HG03571 (cell line): ENCODE data around the gene FLAD1.
"Not testable (repeated sequence)": the region's sequence is repeated elsewhere in the genome, so short reads cannot be mapped to it uniquely, and the experiment has no call there.

Experiments used
- ATAC-seq: cut with Tn5 transposase; IDR thresholded peaks from one replicate; pipeline ENCODE4 v1.9.1; 2021; ENCODE audit not compliant: unreplicated experiment

Gene FLAD1

DNA sequence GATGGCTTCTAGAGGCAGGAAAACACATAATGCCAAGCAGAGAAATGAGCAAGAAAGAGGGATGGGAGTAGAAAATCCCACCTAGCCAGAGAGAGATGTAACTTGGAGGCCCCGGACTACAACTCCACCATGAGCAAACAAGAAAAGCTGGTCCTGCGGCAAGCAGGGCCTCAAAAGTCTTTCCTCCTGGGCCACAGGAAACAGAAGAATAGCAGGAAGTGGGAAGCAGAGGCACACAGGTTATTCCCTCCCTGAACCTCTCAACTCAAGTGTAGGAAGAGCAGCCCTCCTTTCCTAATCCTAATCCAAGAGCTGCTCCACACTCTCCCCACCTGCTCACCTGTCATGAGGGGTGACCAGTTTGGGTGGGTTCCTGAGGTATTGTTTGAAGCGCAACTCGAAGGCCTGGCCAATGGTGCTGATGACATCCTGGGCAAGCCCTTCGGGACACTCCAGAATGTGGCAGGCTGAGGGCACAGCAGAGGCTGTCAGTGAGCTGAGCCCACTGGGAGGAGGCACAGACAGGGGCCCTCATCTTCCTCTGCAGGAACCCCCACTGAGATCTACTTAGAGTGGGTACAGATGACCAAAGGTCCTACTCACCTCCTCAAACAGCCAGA, 15.7 kb upstream of the FLAD1 start:
- no peak for ATAC-seq

DNA sequence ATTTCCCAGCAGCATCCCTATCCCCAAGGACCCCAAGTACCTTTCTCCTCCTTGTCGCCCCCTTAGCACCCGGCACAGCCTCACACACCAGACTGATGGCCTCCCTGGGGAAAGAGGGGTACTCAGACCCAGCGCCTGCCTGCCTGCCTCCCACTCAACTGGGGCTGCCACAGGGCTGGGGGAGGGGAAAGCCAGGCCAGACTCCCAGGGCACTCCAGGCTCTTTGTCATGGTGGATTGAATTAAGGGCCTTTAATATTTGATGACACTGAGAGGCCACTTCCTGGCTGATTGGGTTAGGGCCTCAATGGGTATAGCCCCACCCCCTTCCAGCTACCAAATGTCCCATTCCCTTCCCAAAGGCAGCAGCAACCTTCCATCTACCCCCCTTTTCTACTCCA, 14.4 kb upstream of the FLAD1 start:
- no peak for ATAC-seq

DNA sequence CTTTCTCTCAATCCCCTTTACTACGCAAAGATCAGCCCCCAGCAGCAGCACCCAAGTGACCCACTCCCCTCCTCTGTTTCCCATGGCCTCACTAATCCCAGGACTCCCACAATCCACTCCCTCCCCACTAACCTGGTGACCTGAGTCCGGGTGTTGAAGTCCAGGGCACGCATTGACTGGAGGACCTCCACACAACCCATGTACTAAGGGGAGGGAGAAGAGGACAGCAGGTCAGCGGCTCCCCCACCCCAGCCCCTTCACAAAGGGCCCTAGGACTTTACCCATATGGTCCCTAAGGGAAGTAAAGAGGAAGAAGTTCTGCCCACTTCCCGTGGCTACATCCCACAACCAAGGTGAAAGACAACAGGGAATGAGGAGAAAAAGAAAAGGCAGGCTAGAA, 13.9 kb upstream of the FLAD1 start:
- no peak for ATAC-seq

GRCh38 chr1:154969860-154970452, 13.2 kb upstream of the FLAD1 start:
- no peak for ATAC-seq

GRCh38 chr1:154970631-154971340, 12.4 kb upstream of the FLAD1 start, which contains the start of gene SHC1:
SHC1 (minus strand) TSS chr1:154970747; CDS start chr1:154970526, 221 bp downstream.
- ATAC-seq: no peak

GRCh38 chr1:154971341-154971998, 11.7 kb upstream of the FLAD1 start:
- ATAC-seq: no peak

DNA sequence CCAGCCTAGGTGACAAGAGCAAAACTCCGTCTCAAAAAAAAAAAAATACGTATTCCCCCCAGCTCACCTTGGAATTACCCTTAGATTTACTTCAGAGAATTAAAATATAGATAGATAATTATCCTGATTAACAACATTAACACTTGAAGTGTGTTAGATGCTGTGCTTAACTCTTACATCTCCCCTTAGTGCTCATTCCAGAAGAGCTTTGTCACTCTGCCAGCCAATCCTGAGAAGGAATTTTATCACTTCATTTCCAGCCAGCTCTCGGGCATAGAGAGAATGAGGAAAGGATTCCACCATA, 11.0 kb upstream of the FLAD1 start:
- no peak for ATAC-seq

DNA sequence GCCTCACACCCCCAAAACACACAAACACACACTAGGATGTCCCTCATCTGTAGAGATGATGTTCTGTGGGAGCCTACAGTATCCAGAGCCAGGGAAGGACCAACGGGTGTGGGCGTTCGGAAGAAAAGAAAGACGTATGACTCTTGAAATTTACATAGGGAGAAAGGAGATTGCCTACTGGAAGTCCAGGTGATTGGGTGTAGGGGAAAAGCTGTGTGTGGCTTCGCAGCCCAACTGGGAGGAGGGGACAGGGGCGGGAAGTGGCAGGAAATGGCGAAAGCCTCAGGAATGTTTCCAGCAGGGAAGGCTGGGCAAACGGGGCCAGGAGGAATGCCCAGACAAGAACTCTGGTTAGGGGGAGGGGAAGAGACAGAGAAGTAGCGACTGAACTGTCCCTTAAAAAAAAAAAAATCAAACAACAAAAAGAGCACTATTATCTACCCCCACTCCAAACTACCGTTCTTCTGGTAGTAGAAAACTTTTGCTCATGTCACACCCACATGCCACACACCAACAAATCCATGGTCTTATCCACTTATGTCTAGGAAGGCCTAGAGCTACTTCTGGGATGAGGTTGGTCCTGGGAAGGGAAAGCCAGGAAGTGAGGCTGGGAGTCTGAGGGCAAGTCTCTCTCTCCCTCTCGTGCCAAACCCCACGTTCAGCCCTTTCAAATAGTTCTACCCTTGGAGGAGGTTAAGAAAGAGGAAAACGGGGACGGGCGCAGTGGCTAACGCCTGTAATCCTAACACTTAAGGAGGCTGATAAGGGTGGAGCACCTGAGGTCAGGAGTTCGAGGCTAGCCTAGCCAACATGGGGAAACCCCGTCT, 10.4 kb upstream of the FLAD1 start:
- ATAC-seq: no peak

DNA sequence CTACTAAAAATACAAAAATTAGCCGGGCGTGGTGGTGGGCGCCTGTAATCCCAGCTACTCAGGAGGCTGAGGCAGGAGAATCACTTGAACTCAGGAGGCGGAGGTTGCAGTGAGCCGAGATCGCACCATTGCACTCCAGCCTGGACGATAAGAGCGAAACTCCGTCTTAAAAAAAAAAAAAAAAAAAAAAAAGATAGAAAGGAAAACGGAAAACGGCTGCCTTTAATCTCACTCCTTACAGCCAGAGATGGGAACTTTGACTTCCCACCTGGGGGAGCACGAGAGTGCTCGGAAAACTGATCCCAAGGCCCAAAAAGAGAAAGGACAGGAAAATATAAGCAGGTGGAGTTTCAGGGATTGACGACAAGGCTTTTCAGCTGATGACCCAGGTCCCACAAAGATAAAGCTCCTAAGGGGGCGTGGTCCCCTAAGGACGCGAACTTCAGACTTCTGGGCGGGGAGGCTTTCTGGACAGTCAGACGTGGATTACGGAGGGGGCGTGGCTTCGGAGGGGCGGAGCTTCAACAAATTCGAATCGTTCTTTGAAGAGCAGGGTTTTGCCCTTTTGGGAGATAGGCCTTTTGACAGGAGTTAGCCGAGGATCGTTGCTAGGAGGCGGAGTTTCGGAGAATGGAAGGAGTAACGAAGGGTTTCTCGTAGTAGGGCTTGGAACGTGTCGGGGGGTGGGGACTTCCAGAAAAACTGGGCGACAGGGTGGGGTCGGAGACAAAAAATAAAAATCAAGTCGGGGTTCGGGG, 9.6 kb upstream of the FLAD1 start:
- ATAC-seq: no peak

- peak; percentile 68 for ATAC-seq
These were observed 8.9 kb upstream of the FLAD1 start, which contains the start of gene CKS1B for GRCh38 chr1:154974102-154974807. CKS1B (plus strand) TSS chr1:154974681; CDS start chr1:154974746, 65 bp downstream.

DNA sequence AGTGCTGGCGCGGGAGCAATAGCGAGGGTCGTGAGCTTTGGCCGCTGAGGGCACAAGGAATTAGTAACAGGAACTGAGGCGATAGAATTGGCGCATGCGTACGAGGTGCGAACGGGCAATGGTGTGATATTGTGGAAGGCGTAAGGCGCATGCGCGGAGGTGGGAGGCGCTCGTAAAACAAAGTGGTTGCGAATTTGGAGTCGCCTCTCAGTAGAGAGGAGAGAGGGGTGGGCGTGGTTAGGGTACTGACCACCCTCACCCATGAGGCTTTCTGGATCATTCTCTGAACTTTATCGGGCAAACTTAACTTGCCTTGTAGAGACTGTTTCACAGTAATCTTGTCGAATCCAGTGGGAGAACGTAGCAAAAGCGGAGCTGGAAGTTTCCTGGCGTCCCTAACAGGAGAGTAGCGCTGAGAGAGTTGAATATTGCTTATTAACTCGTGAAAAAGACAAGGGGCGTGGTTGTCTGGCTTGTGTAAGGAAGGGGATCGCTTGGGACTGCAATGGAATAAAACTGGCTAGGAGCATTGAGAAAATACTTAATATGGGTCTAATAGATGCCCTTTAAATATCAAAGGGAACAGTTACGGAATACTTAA, 8.2 kb upstream of the FLAD1 start:
- peak; percentile 31 for ATAC-seq

GRCh38 chr1:154975409-154976059, 7.6 kb upstream of the FLAD1 start:
- ATAC-seq: no peak

DNA sequence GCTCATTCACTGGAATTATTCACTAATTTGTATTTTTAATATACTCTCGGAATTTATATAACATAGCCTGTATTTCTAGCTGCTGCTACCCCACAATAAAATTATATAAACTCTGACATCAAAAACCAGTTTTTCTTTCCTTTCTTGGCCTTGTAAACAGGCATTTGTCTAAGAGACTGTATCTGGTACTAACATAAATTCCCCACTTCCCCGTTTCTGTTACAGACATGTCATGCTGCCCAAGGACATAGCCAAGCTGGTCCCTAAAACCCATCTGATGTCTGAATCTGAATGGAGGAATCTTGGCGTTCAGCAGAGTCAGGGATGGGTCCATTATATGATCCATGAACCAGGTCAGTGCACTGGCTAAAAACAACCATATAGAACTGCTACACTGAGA, 5.4 kb upstream of the FLAD1 start:
- ATAC-seq: not testable (repeated sequence)

DNA sequence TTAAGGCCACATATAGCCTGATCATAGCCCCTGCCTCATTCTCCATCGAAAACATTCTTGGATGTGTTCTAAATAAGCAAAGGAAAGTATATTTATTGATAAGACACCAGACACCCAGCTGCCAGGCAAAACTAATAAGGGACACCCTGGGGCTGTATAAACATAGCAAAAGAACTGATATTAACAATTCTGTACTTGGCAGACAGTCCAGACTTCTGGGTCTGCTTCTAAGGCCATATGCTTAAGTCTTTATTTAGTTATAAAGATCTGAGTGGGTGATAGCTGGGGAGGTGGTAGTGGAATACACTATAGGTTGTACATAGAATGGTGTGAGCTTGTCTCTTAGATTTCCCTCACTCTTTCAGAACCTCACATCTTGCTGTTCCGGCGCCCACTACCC, 4.8 kb upstream of the FLAD1 start:
- no peak for ATAC-seq

GRCh38 chr1:154982341-154982740, 803 bp upstream of the FLAD1 start:
- ATAC-seq: no peak

DNA sequence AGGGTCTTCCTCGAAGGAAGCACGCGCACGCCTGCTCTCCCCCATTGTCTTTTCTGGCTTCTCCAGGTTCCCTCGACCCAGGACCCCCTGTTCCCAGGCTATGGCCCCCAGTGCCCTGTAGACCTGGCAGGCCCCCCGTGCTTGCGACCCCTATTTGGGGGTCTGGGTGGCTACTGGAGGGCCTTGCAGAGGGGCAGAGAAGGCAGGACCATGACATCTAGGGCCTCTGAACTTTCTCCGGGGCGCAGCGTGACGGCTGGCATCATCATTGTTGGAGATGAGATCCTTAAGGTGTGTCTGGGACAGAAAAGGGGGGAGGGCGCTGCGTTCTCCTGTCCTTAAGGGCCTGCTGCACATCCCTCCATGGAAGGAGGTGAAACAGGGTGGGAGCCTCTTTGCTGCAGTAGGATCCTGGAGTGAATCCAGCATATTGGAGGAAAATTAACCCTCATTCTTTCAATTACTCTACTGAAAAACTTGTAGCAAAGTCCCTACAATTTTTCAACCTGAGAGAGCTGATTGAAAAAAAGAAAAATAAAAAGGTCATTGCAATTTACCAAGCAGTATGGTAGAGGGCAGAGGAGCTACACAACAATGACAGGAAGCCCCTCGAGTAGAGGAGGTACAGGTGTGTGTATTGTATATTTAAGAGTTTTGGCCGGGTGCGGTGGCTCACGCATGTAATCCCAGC, 777 bp downstream of the FLAD1 start:
- ATAC-seq: no peak

- not testable (repeated sequence) for ATAC-seq
These were observed 3.6 kb downstream of the FLAD1 start for GRCh38 chr1:154986736-154987135.

DNA sequence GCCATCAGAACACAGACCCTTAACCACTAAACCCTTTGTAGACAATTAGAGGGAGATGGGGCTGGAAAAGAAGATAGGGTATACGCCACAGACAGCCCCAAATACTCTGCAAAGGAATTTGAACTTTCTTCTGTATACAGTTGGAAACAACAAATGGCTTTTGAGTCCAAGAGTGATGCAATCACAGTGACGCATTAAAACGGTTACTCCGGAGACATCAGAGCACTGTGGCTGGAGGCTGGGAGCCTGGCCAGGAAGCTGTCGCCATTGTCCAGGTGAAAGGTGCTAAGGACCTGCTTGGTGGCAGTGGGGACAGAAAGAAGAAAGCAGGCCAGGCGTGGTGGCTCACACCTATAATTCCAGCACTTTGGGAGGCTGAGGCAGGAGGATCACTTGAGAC, 4.2 kb downstream of the FLAD1 start:
- ATAC-seq: no peak
